EH (cell line): Measurements from ENCODE around the gene ATXN7.

Experiments
- DNase-seq: peaks from one replicate; pipeline ENCODE4 v3.0.0-alpha.2; 2015; ENCODE audit warnings: low read depth

ATXN7 gene

GRCh38 chr3:63936925-63937324 is 73.3 kb downstream of the ATXN7 start:
- no peak for DNase-seq

GRCh38 chr3:63937661-63938651 is 74.3 kb downstream of the ATXN7 start:
- no peak for DNase-seq

- peak; percentile 58 for DNase-seq
Measured at GRCh38 chr3:63940389-63940757, 76.7 kb downstream of the ATXN7 start.

- DNase-seq: no peak
Measured at GRCh38 chr3:63942528-63942927, 78.9 kb downstream of the ATXN7 start.

- no peak for DNase-seq
Measured at GRCh38 chr3:63943678-63944077, 80.0 kb downstream of the ATXN7 start.

- DNase-seq: no peak
Measured at GRCh38 chr3:63945558-63946096, 82.0 kb downstream of the ATXN7 start.

GRCh38 chr3:63946753-63947152 is 83.1 kb downstream of the ATXN7 start:
- DNase-seq: no peak

GRCh38 chr3:63947594-63947993 is 83.9 kb downstream of the ATXN7 start:
- no peak for DNase-seq

- peak; percentile 82 for DNase-seq
Measured at GRCh38 chr3:63949005-63949404, 85.3 kb downstream of the ATXN7 start.

- peak; percentile 10 for DNase-seq
Measured at GRCh38 chr3:63950698-63951097, 87.0 kb downstream of the ATXN7 start.

- DNase-seq: no peak
Measured at GRCh38 chr3:63951492-63952247, 88.0 kb downstream of the ATXN7 start.

GRCh38 chr3:63952248-63952594 is 88.6 kb downstream of the ATXN7 start:
- no peak for DNase-seq

GRCh38 chr3:63954182-63954581 is 90.5 kb downstream of the ATXN7 start:
- peak; percentile 58 for DNase-seq

GRCh38 chr3:63955036-63955650 is 91.5 kb downstream of the ATXN7 start:
- no peak for DNase-seq

- no peak for DNase-seq
Measured at GRCh38 chr3:63955830-63956545, 92.3 kb downstream of the ATXN7 start.

GRCh38 chr3:63959146-63959545 is 95.5 kb downstream of the ATXN7 start:
- no peak for DNase-seq

GRCh38 chr3:63960048-63960711 is 96.5 kb downstream of the ATXN7 start:
- peak; percentile 77 for DNase-seq

- peak; percentile 33 for DNase-seq
Measured at GRCh38 chr3:63961891-63962290, 98.2 kb downstream of the ATXN7 start.

GRCh38 chr3:63963496-63963895 is 99.8 kb downstream of the ATXN7 start:
- DNase-seq: no peak

- no peak for DNase-seq
Measured at GRCh38 chr3:63964681-63965485, 101.2 kb downstream of the ATXN7 start.
